HCT116 (cell line): ENCODE results near the gene ZNF316. TPM values are rescaled to one million over a fixed set of nuclear protein-coding genes. Genes with fewer than 3 reads are reported as not detected.
A peak's percentile ranks its signal among the peaks of the same experiment; 100 is the strongest.

Source experiments
- ATAC-seq: fragments of 200-7000 bp; cut with Tn5 transposase; 2 replicates; pipeline ENCODE4 v1.9.1; 2020; ENCODE audit warnings: mild to moderate bottlenecking, moderate library complexity
- BruUV-seq: library from RNA; stranded (reverse); fragments of 400-500 nt; replicated peaks from 2 replicates; lab custom pipeline; 2021; lab: Mats Ljungman, UMichigan
- CTCF ChIA-PET: fragments of 300-600 bp; sonication (Branson Sonifier 250); formaldehyde crosslinking; loops from one replicate; lab custom pipeline; 2021; ENCODE audit warnings: antibody characterized with exemption; lab: Charles Lee
- POLR2A ChIA-PET: fragments of 300-600, 350-600 bp; sonication (Branson Sonifier 250); formaldehyde crosslinking; loops from one replicate; lab custom pipeline; 2021; ENCODE audit warnings: antibody characterized with exemption; lab: Charles Lee
- RAD21 ChIA-PET, 2 experiments: fragments of 300-600 bp; sonication (Branson Sonifier 250); formaldehyde crosslinking; loops; one replicate each; lab custom pipeline; 2023; ENCODE audit warnings: low total read pairs in 2 of 2; ENCODE audit not compliant: uncharacterized antibody in 2 of 2, unreplicated experiment in 2 of 2, low non-redundant PET in 1 of 2; lab: Charles Lee
- DNase-seq: peaks from one replicate; pipeline ENCODE4 v3.0.0-alpha.2; 2010; ENCODE audit warnings: low read depth, low spot score
- H2AFZ ChIP-seq: fragments of 200-600 bp; shearing (Covaris generic), sonication (generic); 2 replicates; pipeline ENCODE4 v1.6.1; 2017; ENCODE audit warnings: low read depth, mixed run types, mixed read lengths, antibody characterized with exemption, low read length; ENCODE audit not compliant: poor library complexity, severe bottlenecking
- H3K27ac ChIP-seq: 2 replicates; pipeline ENCODE4 v1.5.1; 2012; ENCODE audit warnings: low read depth, low read length
- H3K27me3 ChIP-seq: fragments of 200-600 bp; sonication (generic); 2 replicates; pipeline ENCODE4 v1.6.1; 2016; ENCODE audit warnings: mixed run types, low read length, mixed read lengths; ENCODE audit not compliant: insufficient read depth
- H3K36me3 ChIP-seq, 2 experiments: fragments of 200-500 bp in 1 of 2; fragments of 200-600 bp in 1 of 2; sonication (Bioruptor generic) in 1 of 2; sonication (generic) in 1 of 2; 2 replicates each; pipeline versions ENCODE4 v1.5.1 to v1.6.1; 2014 to 2016; ENCODE audit warnings: low read length in 2 of 2, inconsistent platforms in 1 of 2, mixed read lengths in 1 of 2, mixed run types in 1 of 2; ENCODE audit not compliant: insufficient read depth in 2 of 2, control insufficient read depth in 1 of 2
- H3K4me1 ChIP-seq, 2 experiments: fragments of 200-600 bp in 1 of 2; sonication (generic) in 1 of 2; 2 replicates each; pipeline versions ENCODE4 v1.5.1 to v1.6.1; 2012 to 2017; ENCODE audit warnings: low read length in 2 of 2, inconsistent platforms in 1 of 2, mild to moderate bottlenecking in 1 of 2, mixed read lengths in 1 of 2, mixed run types in 1 of 2, moderate library complexity in 1 of 2; ENCODE audit not compliant: insufficient read depth in 2 of 2, control insufficient read depth in 1 of 2
- H3K4me2 ChIP-seq: fragments of 200-600 bp; sonication (generic); 2 replicates; pipeline ENCODE4 v1.6.1; 2017; ENCODE audit warnings: mixed run types, low read length, mixed read lengths
- H3K4me3 ChIP-seq, 2 experiments: fragments of 200-600 bp in 1 of 2; sonication (generic) in 1 of 2; replicated peaks in 1 of 2; 2 replicates each; pipeline ENCODE4 v1.5.1; 2011 to 2016; ENCODE audit warnings: low read length in 2 of 2, control low read depth in 1 of 2, low read depth in 1 of 2, mild to moderate bottlenecking in 1 of 2, mixed read lengths in 1 of 2, mixed run types in 1 of 2
- H3K79me2 ChIP-seq: fragments of 200-600 bp; sonication (generic); 2 replicates; pipeline ENCODE4 v1.6.1; 2017; ENCODE audit warnings: mild to moderate bottlenecking, mixed run types, low read length, moderate library complexity, mixed read lengths; ENCODE audit not compliant: insufficient read depth
- H3K9ac ChIP-seq: fragments of 200-600 bp; sonication (generic); 2 replicates; pipeline ENCODE4 v1.6.1; 2016; ENCODE audit warnings: low read length, mixed read lengths
- H3K9me2 ChIP-seq: fragments of 200-600 bp; sonication (generic), shearing (Covaris generic); 2 replicates; pipeline ENCODE4 v1.6.1; 2017; ENCODE audit warnings: mixed run types, mild to moderate bottlenecking, moderate library complexity; ENCODE audit not compliant: insufficient read depth
- H3K9me3 ChIP-seq, 2 experiments: fragments of 200-500 bp in 1 of 2; fragments of 200-600 bp in 1 of 2; sonication (Bioruptor generic) in 1 of 2; sonication (generic) in 1 of 2; 2 replicates each; pipeline ENCODE4 v1.6.1; 2014 to 2017; ENCODE audit warnings: low read length in 2 of 2, mixed read lengths in 2 of 2, inconsistent platforms in 1 of 2, low read depth in 1 of 2, mild to moderate bottlenecking in 1 of 2, mixed run types in 1 of 2, moderate library complexity in 1 of 2; ENCODE audit not compliant: control insufficient read depth in 1 of 2, insufficient read depth in 1 of 2
- H4K20me1 ChIP-seq: fragments of 200-600 bp; sonication (generic), shearing (Covaris generic); 2 replicates; pipeline ENCODE4 v1.6.1; 2017; ENCODE audit warnings: mixed run types, mild to moderate bottlenecking, moderate library complexity; ENCODE audit not compliant: insufficient read depth
- ATF3 ChIP-seq: IDR thresholded peaks from 2 replicates; pipeline ENCODE4 v1.6.1; 2012
- CEBPB ChIP-seq: IDR thresholded peaks from 2 replicates; pipeline ENCODE4 v1.6.1; 2012; ENCODE audit warnings: low read depth
- EGR1 ChIP-seq: IDR thresholded peaks from 2 replicates; pipeline ENCODE4 v1.6.1; 2012; ENCODE audit warnings: low read depth
- EZH2 ChIP-seq: fragments of 200-600 bp; sonication (generic); IDR thresholded peaks from 2 replicates; pipeline ENCODE4 v1.6.1; 2017; ENCODE audit warnings: antibody characterized with exemption, mixed run types
- POLR2A ChIP-seq: IDR thresholded peaks from 2 replicates; pipeline ENCODE4 v1.7.0; 2011; ENCODE audit warnings: borderline replicate concordance; ENCODE audit not compliant: insufficient read depth, insufficient read length; ENCODE audit errors: extremely low read depth
- REST ChIP-seq: IDR thresholded peaks from 2 replicates; pipeline ENCODE4 v1.6.1; 2012; ENCODE audit warnings: low read depth
- SP1 ChIP-seq: IDR thresholded peaks from 2 replicates; pipeline ENCODE4 v1.6.1; 2012; ENCODE audit warnings: low read depth
- SRF ChIP-seq: IDR thresholded peaks from 2 replicates; pipeline ENCODE4 v1.6.1; 2012; ENCODE audit warnings: low read depth
- ZNF274 ChIP-seq: fragments of 200-500 bp; sonication (Bioruptor generic); IDR thresholded peaks from 2 replicates; pipeline ENCODE4 v1.6.1; 2014; ENCODE audit warnings: mild to moderate bottlenecking, low read depth, low read length, inconsistent platforms
- intact Hi-C: fragments of 100-400 bp; cut with micrococcal nuclease; formaldehyde crosslinking; loops from 2 replicates; pipeline ENCODE4 v1.10.0; 2022
- total RNA-seq: library from RNA; stranded (reverse); gene quantifications from one replicate; pipeline ENCODE4 v1.2.1, GENCODE V29; 2021; ENCODE audit not compliant: unreplicated experiment

ZNF316 gene
- total RNA-seq, 1 experiment from 2014 or later, result 25.0 TPM

GRCh38 chr7:6675807-6676405 lies 38.8 kb downstream of the ZNF316 start:
- no peak for DNase-seq
- ChIA-PET RAD21 (no interaction called here), CTCF (no interaction called here), POLR2A (no interaction called here)
- H3K27ac ChIP-seq, result no peak overlapping the region
- no peaks in the 10 kb centered on the region for H3K79me2 ChIP-seq
- intact Hi-C loops, result no loop called here
- TF ChIP-seq SRF, result no peak
- peak; percentile 84 for TF ChIP-seq ZNF274
- ATAC-seq, result no peak
- no peaks in the 10 kb centered on the region for H3K27me3 ChIP-seq
- no peaks in the 10 kb centered on the region for H3K9me2 ChIP-seq
- H4K20me1 ChIP-seq, result no peaks in the 10 kb centered on the region
- no peak overlapping the region for H3K9ac ChIP-seq
- peaks cover 37 to 51% of the 10 kb centered on the region in 2 experiments; a peak in 3 of 4 replicates for H3K9me3 ChIP-seq
- no peak overlapping the region for H3K4me3 ChIP-seq
- H3K4me1 ChIP-seq, result no peaks in the 10 kb centered on the region
- BruUV-seq, result no TSS peak
- H3K4me2 ChIP-seq, result no peak overlapping the region
- no peak overlapping the region for H2AFZ ChIP-seq
- no peaks in the 10 kb centered on the region for H3K36me3 ChIP-seq

GRCh38 chr7:6680146-6680545 lies 43.0 kb downstream of the ZNF316 start:
- Histone ChIP-seq H3K4me2 (no peak overlapping the region), H3K4me3 (no peak overlapping the region), H3K36me3 (no peaks in the 10 kb centered on the region), H3K27me3 (no peaks in the 10 kb centered on the region)
- RAD21 ChIA-PET, result no interaction called here
- no peak for TF ChIP-seq EZH2
- TF ChIP-seq CEBPB, result no peak
- TF ChIP-seq ZNF274, result no peak
- TF ChIP-seq REST, result no peak
- no peak for TF ChIP-seq POLR2A
- TF ChIP-seq ATF3, result no peak
- TF ChIP-seq EGR1, result no peak
- TF ChIP-seq SP1, result no peak
- TF ChIP-seq, all 23 proteins: peak for 0
- no peaks in the 10 kb centered on the region for H3K79me2 ChIP-seq
- no peak overlapping the region for H3K27ac ChIP-seq
- ChIA-PET CTCF (no interaction called here), POLR2A (no interaction called here)
- ATAC-seq, result no peak
- H3K9me3 ChIP-seq, result peaks cover 41 to 49% of the 10 kb centered on the region in 2 experiments; a peak in 2 of 4 replicates
- H3K4me1 ChIP-seq, result no peaks in the 10 kb centered on the region
- no peaks in the 10 kb centered on the region for H3K9me2 ChIP-seq
- intact Hi-C loops, result no loop called here
- H4K20me1 ChIP-seq, result no peaks in the 10 kb centered on the region
- H2AFZ ChIP-seq, result no peak overlapping the region
- no peak overlapping the region for H3K9ac ChIP-seq
- BruUV-seq, result no TSS peak
- DNase-seq, result no peak
